GM21786 (cell line): ENCODE data around the gene SETD6.
"Not testable (repeated sequence)": the region's sequence is repeated elsewhere in the genome, so short reads cannot be mapped to it uniquely, and the experiment has no call there.

Experiments
- ATAC-seq: cut with Tn5 transposase; IDR thresholded peaks from one replicate; pipeline ENCODE4 v1.9.1; 2021; ENCODE audit not compliant: unreplicated experiment

SETD6 gene

GRCh38 chr16:58537124-58537906 lies 22.0 kb downstream of the SETD6 start:
- ATAC-seq: no peak

- no peak for ATAC-seq
Observed at GRCh38 chr16:58541711-58542110, 26.4 kb downstream of the SETD6 start.

DNA sequence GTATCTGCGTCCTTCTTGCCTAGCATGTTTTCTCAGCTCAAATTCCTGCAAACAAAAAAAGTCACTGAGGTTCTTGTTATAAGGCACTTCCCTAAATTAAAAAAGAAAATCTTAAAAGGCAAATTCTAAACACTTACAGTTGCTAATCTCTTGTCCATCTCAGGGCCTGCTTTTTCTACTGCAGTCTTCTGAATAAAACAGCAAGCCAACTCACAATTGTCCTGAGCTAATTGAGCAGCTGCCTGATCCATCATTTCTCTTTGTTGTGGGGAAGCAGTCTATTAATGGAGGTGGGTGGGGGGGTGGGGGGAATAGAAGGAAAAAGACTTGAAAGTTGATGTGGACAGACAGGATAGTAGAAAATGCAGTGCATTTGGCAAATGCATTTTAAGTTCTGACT lies 27.0 kb downstream of the SETD6 start:
- ATAC-seq: no peak

- no peak for ATAC-seq
Observed at GRCh38 chr16:58543685-58544084, 28.4 kb downstream of the SETD6 start.

DNA sequence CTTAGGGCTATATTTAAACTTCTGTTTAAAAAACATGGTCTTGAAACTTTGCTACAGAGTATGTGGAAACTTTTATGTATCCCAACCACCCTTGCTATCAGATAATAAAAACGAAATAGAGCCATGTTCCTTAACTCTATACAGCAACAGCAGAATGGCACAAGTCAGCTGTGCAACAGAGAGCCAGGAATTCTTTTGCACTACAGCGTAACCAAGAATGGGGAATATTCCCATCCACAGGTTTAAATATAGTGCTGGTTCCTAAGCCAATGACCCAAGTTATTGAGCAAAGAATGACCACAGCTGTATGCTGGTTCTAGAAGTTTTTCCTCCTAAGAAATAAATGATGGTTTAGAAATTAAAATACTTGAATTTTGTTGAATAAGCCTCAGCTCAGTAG lies 33.1 kb downstream of the SETD6 start:
- no peak for ATAC-seq

GRCh38 chr16:58551496-58551895 lies 36.2 kb downstream of the SETD6 start:
- ATAC-seq: no peak

DNA sequence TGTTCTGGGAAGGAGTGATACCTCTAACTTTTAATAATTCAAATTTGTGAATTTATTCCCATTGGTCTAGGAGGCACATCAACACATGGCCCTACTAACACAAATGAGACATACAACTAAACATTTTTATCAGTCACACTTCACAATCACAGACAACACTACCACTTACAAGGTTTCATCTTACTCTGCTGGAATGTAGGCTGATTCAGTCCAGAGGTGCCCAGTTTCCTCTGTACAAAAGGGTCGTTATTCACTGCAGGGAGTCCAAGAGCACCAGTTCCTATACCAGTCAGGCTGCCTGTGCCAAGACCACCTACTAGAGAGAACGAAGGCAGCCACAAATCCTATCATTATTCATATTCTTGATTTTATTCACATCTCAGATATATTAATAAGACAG lies 41.4 kb downstream of the SETD6 start:
- ATAC-seq: no peak

DNA sequence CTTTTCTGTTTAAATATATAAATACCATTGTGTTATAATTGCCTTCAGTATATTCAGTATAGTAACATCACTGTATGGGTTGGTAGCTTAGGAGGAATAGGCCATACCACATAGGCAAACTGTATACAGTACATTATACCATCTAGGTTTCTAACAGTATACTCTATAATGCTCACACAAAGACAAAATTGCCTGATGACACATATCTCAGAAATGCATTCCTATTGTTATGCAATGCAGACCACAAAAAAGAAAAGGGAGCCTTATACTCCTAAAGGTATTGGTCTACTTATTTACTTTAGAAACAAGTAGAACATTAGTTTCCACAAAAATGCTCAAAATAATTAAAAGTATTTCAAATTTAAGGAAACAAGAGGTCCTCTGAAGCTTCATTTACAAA lies 47.9 kb downstream of the SETD6 start:
- no peak for ATAC-seq

DNA sequence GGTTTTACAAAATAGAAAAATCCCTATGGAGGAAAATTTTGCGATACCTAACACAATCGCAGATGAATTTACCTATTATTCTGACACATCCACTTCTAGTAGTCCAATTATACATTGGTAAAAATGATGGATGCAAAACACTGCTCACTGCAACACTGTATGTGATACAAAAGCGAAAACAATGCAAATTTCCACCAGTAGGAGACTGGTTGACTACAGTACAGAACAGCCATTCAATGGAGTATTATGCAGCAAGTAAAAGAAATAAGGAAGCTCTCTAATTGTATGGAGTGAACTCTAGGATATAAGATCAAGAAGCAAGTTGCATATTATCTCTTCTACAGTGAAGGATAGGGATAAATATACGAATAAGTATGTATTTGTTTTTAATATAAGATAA lies 48.5 kb downstream of the SETD6 start:
- no peak for ATAC-seq

DNA sequence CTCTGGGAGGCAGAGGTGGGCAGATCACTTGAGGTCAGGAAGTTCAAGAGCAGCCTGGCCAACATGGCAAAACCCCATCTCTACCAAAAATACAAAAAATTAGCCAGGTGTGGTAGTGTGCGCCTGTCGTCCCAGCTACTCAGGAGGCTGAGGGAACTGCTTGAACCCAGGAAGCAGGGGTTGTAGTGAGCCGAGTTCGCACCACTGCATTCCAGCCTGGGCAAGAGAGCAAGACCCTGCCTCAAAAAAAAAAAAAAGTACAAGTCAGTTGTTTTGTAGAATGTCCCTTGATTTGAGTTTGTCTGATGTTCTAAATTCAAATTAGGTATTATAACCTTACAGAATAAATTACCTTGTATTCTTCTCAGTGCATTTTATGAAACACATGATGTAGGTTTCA lies 50.4 kb downstream of the SETD6 start:
- ATAC-seq: not testable (repeated sequence)
